Tibial artery (tissue), 4 donors: ENCODE measurements around the gene TRPT1.

ENCODE experiments used
- DNase-seq, 2 donors: peaks; one replicate each; pipeline ENCODE4 v3.0.0-alpha.2; 2019
- H3K27ac ChIP-seq, 2 donors: fragments of 200-600 bp; sonication (generic) in 1 of 2; 1 replicate in 1 of 2; 2 replicates in 1 of 2; pipeline ENCODE4 v1.5.1; 2018 to 2019; ENCODE audit warnings: mild to moderate bottlenecking in 1 of 2
- H3K27me3 ChIP-seq, 2 donors: fragments of 200-600 bp; sonication (generic) in 1 of 2; one replicate each; pipeline versions ENCODE4 v1.5.1 to v1.6.0; 2016 to 2019
- H3K36me3 ChIP-seq, 3 donors: fragments of 200-600 bp; sonication (generic) in 2 of 3; one replicate each; pipeline ENCODE4 v1.5.1; 2016 to 2019; ENCODE audit warnings: mild to moderate bottlenecking in 2 of 3
- H3K4me1 ChIP-seq, 4 donors: fragments of 200-600 bp; sonication (generic) in 2 of 4; 1 replicate in 3 of 4; 2 replicates in 1 of 4; pipeline ENCODE4 v1.5.1; 2016 to 2019
- H3K4me3 ChIP-seq, 2 donors: fragments of 200-600 bp; sonication (generic) in 1 of 2; 1 replicate in 1 of 2; 2 replicates in 1 of 2; pipeline ENCODE4 v1.5.1; 2018 to 2019; ENCODE audit warnings: mild to moderate bottlenecking in 2 of 2
- H3K9me3 ChIP-seq, 3 donors: fragments of 200-600 bp; sonication (generic) in 1 of 3; one replicate each; pipeline ENCODE4 v1.5.1; 2016 to 2019
- intact Hi-C: fragments of 100-400 bp; cut with DNase I; formaldehyde crosslinking; loops from one replicate; pipeline ENCODE4 v1.15.0; 2023; ENCODE audit warnings: low total_unique reads
- TF ChIP-seq, protein P1 (sequence below), 2 experiments: fragments of 200-600 bp in 1 of 2; fragments of 450-650 bp in 1 of 2; IDR thresholded peaks; one replicate each; pipeline ENCODE4 v1.5.1; 2017 to 2019; ENCODE audit warnings: antibody characterized with exemption in 2 of 2, mild to moderate bottlenecking in 1 of 2, moderate library complexity in 1 of 2

Gene TRPT1

DNA sequence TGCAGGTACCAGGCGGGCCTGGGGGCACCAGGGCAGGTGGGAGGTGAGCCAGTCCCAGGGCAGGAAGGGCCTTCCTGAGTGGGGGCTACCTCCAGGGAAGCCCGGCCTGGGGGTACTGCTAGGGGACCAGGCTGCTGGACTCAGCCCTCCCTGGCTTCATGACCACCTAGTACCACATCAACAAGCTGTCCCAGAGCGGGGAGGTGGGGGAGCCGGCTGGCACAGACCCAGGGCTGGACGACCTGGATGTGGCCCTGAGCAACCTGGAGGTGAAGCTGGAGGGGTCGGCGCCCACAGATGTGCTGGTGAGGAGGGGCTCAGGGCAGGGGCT lies 6.7 kb downstream of the TRPT1 start:
- Histone ChIP-seq H3K36me3 (peaks cover 0 to 22% (median 8%) of the 10 kb centered on the region in 3 donors), H3K9me3 (no peaks in the 10 kb centered on the region), H3K4me1 (peaks cover 0 to 3% (median 0%) of the 10 kb centered on the region in 4 donors), H3K27me3 (no peaks in the 10 kb centered on the region), H3K4me3 (no peak overlapping the region), H3K27ac (no peak overlapping the region)
- intact Hi-C loops: no loop called here
- TF ChIP-seq, protein P1, sequence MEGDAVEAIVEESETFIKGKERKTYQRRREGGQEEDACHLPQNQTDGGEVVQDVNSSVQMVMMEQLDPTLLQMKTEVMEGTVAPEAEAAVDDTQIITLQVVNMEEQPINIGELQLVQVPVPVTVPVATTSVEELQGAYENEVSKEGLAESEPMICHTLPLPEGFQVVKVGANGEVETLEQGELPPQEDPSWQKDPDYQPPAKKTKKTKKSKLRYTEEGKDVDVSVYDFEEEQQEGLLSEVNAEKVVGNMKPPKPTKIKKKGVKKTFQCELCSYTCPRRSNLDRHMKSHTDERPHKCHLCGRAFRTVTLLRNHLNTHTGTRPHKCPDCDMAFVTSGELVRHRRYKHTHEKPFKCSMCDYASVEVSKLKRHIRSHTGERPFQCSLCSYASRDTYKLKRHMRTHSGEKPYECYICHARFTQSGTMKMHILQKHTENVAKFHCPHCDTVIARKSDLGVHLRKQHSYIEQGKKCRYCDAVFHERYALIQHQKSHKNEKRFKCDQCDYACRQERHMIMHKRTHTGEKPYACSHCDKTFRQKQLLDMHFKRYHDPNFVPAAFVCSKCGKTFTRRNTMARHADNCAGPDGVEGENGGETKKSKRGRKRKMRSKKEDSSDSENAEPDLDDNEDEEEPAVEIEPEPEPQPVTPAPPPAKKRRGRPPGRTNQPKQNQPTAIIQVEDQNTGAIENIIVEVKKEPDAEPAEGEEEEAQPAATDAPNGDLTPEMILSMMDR (IDR thresholded peaks at IDR 0.05): no peak
- no peak for DNase-seq

DNA sequence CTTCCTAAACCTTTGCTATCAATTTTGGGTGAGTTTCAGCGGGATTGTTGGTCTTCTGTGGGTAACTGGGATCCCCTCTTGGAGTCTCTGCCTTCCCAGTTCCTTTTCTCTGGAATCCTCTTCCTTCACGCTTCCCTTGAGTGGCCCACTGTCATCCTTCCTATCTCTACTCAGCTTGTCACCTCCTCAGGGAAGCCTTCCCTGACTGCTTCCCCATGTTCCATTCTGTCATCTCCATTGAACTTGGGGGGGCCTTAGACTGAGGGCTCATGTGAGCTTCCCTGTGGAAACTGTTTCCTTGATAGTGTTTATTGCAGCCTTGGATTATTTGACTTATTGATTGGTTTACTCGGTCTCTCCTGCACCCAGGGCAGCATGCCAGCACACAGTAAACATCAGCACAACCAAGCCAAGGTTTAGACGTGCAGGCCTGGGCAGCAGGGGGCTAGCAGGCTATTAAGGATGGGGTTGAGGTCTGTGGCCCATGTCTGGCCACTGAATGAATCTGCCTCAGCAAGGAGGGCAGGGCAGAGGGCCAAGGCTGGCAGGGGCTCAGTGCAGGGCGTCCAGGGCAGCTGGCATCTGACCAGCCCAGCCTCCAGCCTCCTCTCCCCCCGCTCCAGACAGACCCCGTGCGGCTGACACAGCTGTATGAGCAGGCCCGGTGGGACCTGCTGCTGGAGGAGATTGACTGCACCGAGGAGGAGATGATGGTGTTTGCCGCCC lies 7.2 kb downstream of the TRPT1 start:
- Histone ChIP-seq H3K4me1 (no peaks in the 10 kb centered on the region), H3K27me3 (no peaks in the 10 kb centered on the region), H3K9me3 (no peaks in the 10 kb centered on the region), H3K27ac (no peak overlapping the region), H3K36me3 (peaks cover 0 to 22% (median 8%) of the 10 kb centered on the region in 3 donors), H3K4me3 (no peak overlapping the region)
- intact Hi-C loops: no loop called here
- TF ChIP-seq, protein P1 (IDR thresholded peaks at IDR 0.05): no peak
- DNase-seq: no peak

DNA sequence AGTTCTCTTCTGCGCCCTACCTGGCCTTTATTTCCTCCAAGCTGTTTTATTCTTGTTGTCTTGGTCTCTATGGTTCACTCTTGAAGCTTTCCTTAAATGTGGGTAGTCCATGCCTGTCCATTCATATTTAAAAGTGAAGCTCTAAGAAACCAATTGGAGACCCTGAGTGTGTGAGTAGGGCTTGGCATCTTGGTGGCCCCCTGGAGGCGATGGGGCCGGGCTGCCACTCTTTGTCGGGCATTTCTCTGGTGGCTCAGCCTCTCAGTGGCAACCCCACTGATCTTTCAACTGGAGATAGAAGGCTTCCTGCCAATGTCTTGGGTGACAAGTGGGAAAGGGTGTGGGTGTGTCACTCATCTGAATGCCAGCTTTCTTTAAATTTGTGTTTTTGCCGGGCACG lies 9.1 kb downstream of the TRPT1 start:
- H3K27me3 ChIP-seq: no peaks in the 10 kb centered on the region
- intact Hi-C loops: no loop called here
- DNase-seq: no peak
- no peak overlapping the region for H3K27ac ChIP-seq
- peaks cover 0 to 21% (median 0%) of the 10 kb centered on the region in 3 donors for H3K36me3 ChIP-seq
- no peaks in the 10 kb centered on the region for H3K9me3 ChIP-seq
- H3K4me1 ChIP-seq: no peaks in the 10 kb centered on the region
- TF ChIP-seq, protein P1 (IDR thresholded peaks at IDR 0.05): no peak
- no peak overlapping the region for H3K4me3 ChIP-seq

DNA sequence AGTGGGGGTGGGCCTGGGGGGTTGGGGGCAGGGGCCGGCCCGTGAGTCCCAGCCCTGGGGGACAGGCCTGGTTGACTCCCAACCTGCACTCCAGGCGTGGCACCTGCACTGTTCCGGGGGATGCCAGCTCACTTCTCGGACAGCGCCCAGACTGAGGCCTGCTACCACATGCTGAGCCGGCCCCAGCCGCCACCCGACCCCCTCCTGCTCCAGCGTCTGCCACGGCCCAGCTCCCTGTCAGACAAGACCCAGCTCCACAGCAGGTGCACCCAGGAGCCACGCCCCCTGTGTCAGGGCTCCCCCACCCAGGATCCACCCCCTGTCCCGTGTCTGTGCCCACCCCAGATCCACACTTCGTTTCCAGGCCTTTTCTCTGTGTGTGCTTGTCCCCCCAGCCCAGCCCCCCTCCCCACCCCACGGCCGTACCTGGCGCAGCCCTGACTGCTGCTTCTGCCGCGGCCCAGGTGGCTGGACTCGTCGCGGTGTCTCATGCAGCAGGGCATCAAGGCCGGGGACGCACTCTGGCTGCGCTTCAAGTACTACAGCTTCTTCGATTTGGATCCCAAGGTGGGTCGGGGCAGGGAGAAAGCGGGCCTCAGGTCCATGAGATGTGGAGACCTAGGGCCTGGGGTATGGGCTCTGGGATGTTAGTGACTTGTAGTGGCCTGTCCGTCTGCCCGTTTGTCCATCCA lies 14.7 kb downstream of the TRPT1 start:
- H3K27me3 ChIP-seq: no peaks in the 10 kb centered on the region
- DNase-seq: no peak
- intact Hi-C loops: no loop called here
- TF ChIP-seq, protein P1 (IDR thresholded peaks at IDR 0.05): no peak
- H3K4me3 ChIP-seq: no peak overlapping the region
- no peaks in the 10 kb centered on the region for H3K9me3 ChIP-seq
- peaks cover 0 to 38% (median 0%) of the 10 kb centered on the region in 3 donors for H3K36me3 ChIP-seq
- no peak overlapping the region for H3K27ac ChIP-seq
- no peaks in the 10 kb centered on the region for H3K4me1 ChIP-seq

DNA sequence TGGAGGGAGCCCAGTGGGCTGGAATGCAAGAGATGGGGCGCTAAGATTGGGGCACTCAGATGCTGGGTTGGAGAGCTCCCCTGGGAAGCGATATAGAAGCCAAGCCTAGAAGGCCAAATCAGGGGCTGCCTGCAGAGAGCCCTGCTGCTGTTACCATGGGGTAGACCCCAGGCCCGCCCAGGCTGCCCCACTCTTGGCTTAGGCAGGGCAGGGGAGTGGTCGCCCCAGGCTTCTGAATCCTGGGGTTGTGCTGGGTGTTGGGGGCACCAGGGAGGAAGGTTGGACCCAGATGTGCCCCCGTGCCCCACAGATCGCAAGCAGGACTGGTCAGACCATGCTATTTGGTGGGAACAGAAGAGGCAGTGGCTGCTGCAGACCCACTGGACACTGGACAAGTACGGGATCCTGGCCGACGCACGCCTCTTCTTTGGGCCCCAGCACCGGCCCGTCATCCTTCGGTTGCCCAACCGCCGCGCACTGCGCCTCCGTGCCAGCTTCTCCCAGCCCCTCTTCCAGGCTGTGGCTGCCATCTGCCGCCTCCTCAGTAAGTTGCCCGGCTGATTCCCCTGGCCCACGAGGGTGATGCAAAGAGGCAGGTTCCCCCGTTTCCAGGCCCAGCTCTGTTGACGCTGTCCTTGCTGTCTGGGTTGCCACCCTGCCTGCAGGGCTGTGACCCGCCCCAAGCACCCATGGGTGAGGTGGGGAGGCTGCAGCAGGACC lies 15.5 kb downstream of the TRPT1 start:
- no peak overlapping the region for H3K27ac ChIP-seq
- peaks cover 0 to 45% (median 7%) of the 10 kb centered on the region in 3 donors for H3K36me3 ChIP-seq
- no peaks in the 10 kb centered on the region for H3K4me1 ChIP-seq
- no peaks in the 10 kb centered on the region for H3K9me3 ChIP-seq
- H3K4me3 ChIP-seq: no peak overlapping the region
- H3K27me3 ChIP-seq: no peaks in the 10 kb centered on the region
- TF ChIP-seq, protein P1 (IDR thresholded peaks at IDR 0.05): no peak
- intact Hi-C loops: no loop called here
- no peak for DNase-seq
